Measurements from ENCODE around the gene MCM9. TPM values are rescaled to one million over a fixed set of nuclear protein-coding genes. Genes with fewer than 3 reads are reported as not detected.

Gene MCM9
- polyA plus RNA-seq, 6 donors from 2014 or later, result 15.2 to 39.9 (median 22.3) TPM

GRCh38 chr6:118953391-118953790, 18.4 kb upstream of the MCM9 start:
- Mint-ChIP-seq H3K27me3 (no peaks in the 10 kb centered on the region), H3K9me3 (peaks cover 0 to 13% (median 3%) of the 10 kb centered on the region in 7 donors), H3K4me1 (peaks cover 0 to 7% (median 6%) of the 10 kb centered on the region in 3 donors), H3K36me3 (no peaks in the 10 kb centered on the region), H3K27ac (no peak overlapping the region), H3K4me3 (no peak overlapping the region)
- ATAC-seq (ENCODE audit: low read depth in 2 of 2) (no peak), DNase-seq (no peak)

- Mint-ChIP-seq H3K9me3 (peaks cover 0 to 13% (median 3%) of the 10 kb centered on the region in 7 donors), H3K4me3 (no peak overlapping the region), H3K27me3 (no peaks in the 10 kb centered on the region), H3K4me1 (peaks cover 0 to 7% (median 6%) of the 10 kb centered on the region in 3 donors), H3K27ac (no peak overlapping the region), H3K36me3 (peaks cover 0 to 1% of the 10 kb centered on the region in 2 donors)
- peak; percentile 63 to 74 for ATAC-seq (ENCODE audit: low read depth in 2 of 2)
- DNase-seq, result no peak
Measured at GRCh38 chr6:118952683-118953082, 17.7 kb upstream of the MCM9 start.

- no peaks in the 10 kb centered on the region for H3K27me3 Mint-ChIP-seq
- peaks cover 4 to 9% (median 7%) of the 10 kb centered on the region in 3 donors for H3K4me1 Mint-ChIP-seq
- H3K9me3 Mint-ChIP-seq, result peaks cover 6 to 58% (median 41%) of the 10 kb centered on the region in 7 donors
- no peak overlapping the region for H3K4me3 Mint-ChIP-seq
- no peak overlapping the region for H3K27ac Mint-ChIP-seq
- ATAC-seq (ENCODE audit: low read depth in 2 of 2), result no peak
- H3K36me3 Mint-ChIP-seq, result peaks cover 19 to 39% of the 10 kb centered on the region in 2 donors
- DNase-seq, result no peak
Measured at GRCh38 chr6:118945217-118945616, 10.3 kb upstream of the MCM9 start.

- Mint-ChIP-seq H3K9me3 (peaks cover 4 to 35% (median 26%) of the 10 kb centered on the region in 7 donors), H3K27ac (peak overlapping the region in 1 of 6 donors; percentile 97), H3K4me3 (peak overlapping the region in 3 of 8 donors; percentile 3 to 62 (median 51)), H3K4me1 (peaks cover 11 to 32% (median 27%) of the 10 kb centered on the region in 3 donors), H3K27me3 (no peaks in the 10 kb centered on the region), H3K36me3 (peaks cover 19 to 29% of the 10 kb centered on the region in 2 donors)
- no peak for DNase-seq
- no peak for ATAC-seq (ENCODE audit: low read depth in 2 of 2)
Measured at GRCh38 chr6:118940770-118941169, 5.8 kb upstream of the MCM9 start.

GRCh38 chr6:118939683-118940082, 4.7 kb upstream of the MCM9 start:
- ATAC-seq (ENCODE audit: low read depth in 2 of 2) (no peak), DNase-seq (no peak)
- Mint-ChIP-seq H3K27me3 (no peaks in the 10 kb centered on the region), H3K27ac (peak overlapping the region in 1 of 6 donors; percentile 73), H3K4me1 (peaks cover 13 to 38% (median 35%) of the 10 kb centered on the region in 3 donors), H3K4me3 (peak overlapping the region in 1 of 8 donors; percentile 4), H3K9me3 (peaks cover 4 to 24% (median 16%) of the 10 kb centered on the region in 7 donors), H3K36me3 (peaks cover 11 to 20% of the 10 kb centered on the region in 2 donors)

- Mint-ChIP-seq H3K4me1 (peaks cover 18 to 49% (median 46%) of the 10 kb centered on the region in 3 donors), H3K9me3 (peaks cover 0 to 8% (median 0%) of the 10 kb centered on the region in 7 donors), H3K27me3 (no peaks in the 10 kb centered on the region), H3K27ac (peak overlapping the region in 3 of 6 donors; percentile 47 to 86 (median 49)), H3K4me3 (peak overlapping the region in 7 of 8 donors; percentile 36 to 95 (median 90)), H3K36me3 (peaks cover 0 to 8% of the 10 kb centered on the region in 2 donors)
- DNase-seq (peak; percentile 2), ATAC-seq (ENCODE audit: low read depth in 2 of 2) (no peak)
Measured at GRCh38 chr6:118935978-118936703, 1.2 kb upstream of the MCM9 start.

GRCh38 chr6:118935331-118935668, 341 bp upstream of the MCM9 start:
- Mint-ChIP-seq H3K4me1 (peaks cover 14 to 41% (median 40%) of the 10 kb centered on the region in 3 donors), H3K4me3 (peak overlapping the region; percentile 88 to 95 (median 90)), H3K9me3 (peaks cover 0 to 4% (median 0%) of the 10 kb centered on the region in 7 donors), H3K36me3 (peaks cover 0 to 8% of the 10 kb centered on the region in 2 donors), H3K27ac (peak overlapping the region; percentile 59 to 94 (median 86)), H3K27me3 (no peaks in the 10 kb centered on the region)
- no peak for ATAC-seq (ENCODE audit: low read depth in 2 of 2)
- DNase-seq, result no peak

GRCh38 chr6:118933855-118934460, 1.0 kb downstream of the MCM9 start:
- peaks cover 14 to 33% (median 30%) of the 10 kb centered on the region in 3 donors for H3K4me1 Mint-ChIP-seq

GRCh38 chr6:118932421-118932820, 2.5 kb downstream of the MCM9 start:
- no peak overlapping the region for H3K27ac Mint-ChIP-seq
- H3K36me3 Mint-ChIP-seq, result peaks cover 0 to 8% of the 10 kb centered on the region in 2 donors
- H3K27me3 Mint-ChIP-seq, result no peaks in the 10 kb centered on the region
- peaks cover 0 to 4% (median 0%) of the 10 kb centered on the region in 7 donors for H3K9me3 Mint-ChIP-seq
- DNase-seq (no peak), ATAC-seq (ENCODE audit: low read depth in 2 of 2) (no peak)
- peaks cover 14 to 34% (median 30%) of the 10 kb centered on the region in 3 donors for H3K4me1 Mint-ChIP-seq
- H3K4me3 Mint-ChIP-seq, result peak overlapping the region in 1 of 8 donors; percentile 66

More at GRCh38 chr6:118933855-118934460, 1.0 kb downstream of the MCM9 start:
- no peak for ATAC-seq (ENCODE audit: low read depth in 2 of 2)
- no peak for DNase-seq
- Mint-ChIP-seq H3K36me3 (peaks cover 0 to 8% of the 10 kb centered on the region in 2 donors), H3K27ac (peak overlapping the region in 5 of 6 donors; percentile 24 to 92 (median 86)), H3K9me3 (peaks cover 0 to 4% (median 0%) of the 10 kb centered on the region in 7 donors), H3K4me3 (peak overlapping the region; percentile 84 to 95 (median 90)), H3K27me3 (no peaks in the 10 kb centered on the region)

- H3K27ac Mint-ChIP-seq, result no peak overlapping the region
- no peak for ATAC-seq (ENCODE audit: low read depth in 2 of 2)
- H3K9me3 Mint-ChIP-seq, result no peaks in the 10 kb centered on the region
- H3K27me3 Mint-ChIP-seq, result no peaks in the 10 kb centered on the region
- H3K36me3 Mint-ChIP-seq, result peaks cover 0 to 8% of the 10 kb centered on the region in 2 donors
- H3K4me3 Mint-ChIP-seq, result no peak overlapping the region
- no peak for DNase-seq
- peaks cover 10 to 27% (median 24%) of the 10 kb centered on the region in 3 donors for H3K4me1 Mint-ChIP-seq
Measured at GRCh38 chr6:118931436-118931835, 3.5 kb downstream of the MCM9 start.

- Mint-ChIP-seq H3K36me3 (peaks cover 6 to 13% of the 10 kb centered on the region in 2 donors), H3K27me3 (no peaks in the 10 kb centered on the region), H3K4me3 (peak overlapping the region in 1 of 8 donors; percentile 6), H3K27ac (no peak overlapping the region), H3K9me3 (no peaks in the 10 kb centered on the region), H3K4me1 (peaks cover 10 to 19% (median 16%) of the 10 kb centered on the region in 3 donors)
- DNase-seq (no peak), ATAC-seq (ENCODE audit: low read depth in 2 of 2) (no peak)
Measured at GRCh38 chr6:118930680-118931079, 4.3 kb downstream of the MCM9 start.

- no peak for DNase-seq
- Mint-ChIP-seq H3K4me1 (peaks cover 0 to 4% (median 4%) of the 10 kb centered on the region in 3 donors), H3K4me3 (no peak overlapping the region), H3K9me3 (no peaks in the 10 kb centered on the region), H3K36me3 (peaks cover 30 to 32% of the 10 kb centered on the region in 2 donors), H3K27ac (no peak overlapping the region), H3K27me3 (no peaks in the 10 kb centered on the region)
- no peak for ATAC-seq (ENCODE audit: low read depth in 2 of 2)
Measured at GRCh38 chr6:118923035-118923434, 11.9 kb downstream of the MCM9 start.

GRCh38 chr6:118921084-118921483, 13.9 kb downstream of the MCM9 start:
- H3K9me3 Mint-ChIP-seq, result no peaks in the 10 kb centered on the region
- H3K4me1 Mint-ChIP-seq, result peaks cover 0 to 4% (median 3%) of the 10 kb centered on the region in 3 donors
- no peak overlapping the region for H3K4me3 Mint-ChIP-seq
- peaks cover 30 to 39% of the 10 kb centered on the region in 2 donors for H3K36me3 Mint-ChIP-seq
- no peak overlapping the region for H3K27ac Mint-ChIP-seq
- no peaks in the 10 kb centered on the region for H3K27me3 Mint-ChIP-seq
- DNase-seq (no peak), ATAC-seq (ENCODE audit: low read depth in 2 of 2) (no peak)

All from naive B cell (primary cell).